WTC11 (cell line): ENCODE data around the gene PRKCQ. TPM values are rescaled to one million over a fixed set of nuclear protein-coding genes. Genes with fewer than 3 reads are reported as not detected.

Experiments
- ATAC-seq: fragments of 200-7000 bp; cut with Tn5 transposase; 2 replicates; pipeline ENCODE4 v1.10.0; 2021; ENCODE audit warnings: mild to moderate bottlenecking, moderate library complexity
- CTCF ChIA-PET: fragments of 300-600 bp; sonication (Branson Sonifier 250); formaldehyde crosslinking; loops from one replicate; lab custom pipeline; 2021; ENCODE audit warnings: antibody characterized with exemption; lab: Charles Lee
- POLR2A ChIA-PET: fragments of 350-600 bp; sonication (Branson Sonifier 250); formaldehyde crosslinking; loops from one replicate; lab custom pipeline; 2021; ENCODE audit warnings: antibody characterized with exemption; lab: Charles Lee
- DNase-seq: peaks from one replicate; pipeline ENCODE4 v3.0.0; 2021; ENCODE audit warnings: low spot score
- H3K27ac Mint-ChIP-seq: 2 replicates; pipeline ENCODE4 v1.8.0; 2021; ENCODE audit warnings: mixed read lengths
- H3K27me3 Mint-ChIP-seq: 2 replicates; pipeline ENCODE4 v1.8.0; 2021; ENCODE audit warnings: low read depth, mild to moderate bottlenecking, moderate library complexity, mixed read lengths
- H3K36me3 Mint-ChIP-seq: 2 replicates; pipeline ENCODE4 v1.8.0; 2021; ENCODE audit warnings: mixed read lengths
- H3K4me1 Mint-ChIP-seq: 2 replicates; pipeline ENCODE4 v1.8.0; 2022; ENCODE audit warnings: mixed read lengths
- H3K4me3 Mint-ChIP-seq: 2 replicates; pipeline ENCODE4 v1.8.0; 2021; ENCODE audit warnings: mild to moderate bottlenecking, moderate library complexity, mixed read lengths
- H3K9me3 Mint-ChIP-seq: 2 replicates; pipeline ENCODE4 v1.8.0; 2021; ENCODE audit warnings: mixed read lengths
- ATF1 ChIP-seq: sonication (generic); formaldehyde crosslinking; IDR thresholded peaks from 2 replicates; pipeline ENCODE4 v1.8.1; 2023; ENCODE audit warnings: mild to moderate bottlenecking, moderate library complexity, missing genetic modification reagents
- E2F1 ChIP-seq: sonication (generic); formaldehyde crosslinking; IDR thresholded peaks from 2 replicates; pipeline ENCODE4 v1.8.0; 2022; ENCODE audit warnings: mild to moderate bottlenecking, missing genetic modification reagents
- GRHL2 ChIP-seq: fragments of 250-450 bp; sonication (Bioruptor Pico); IDR thresholded peaks from 2 replicates; pipeline ENCODE4 v1.8.0; 2022; ENCODE audit warnings: mild to moderate bottlenecking, moderate library complexity; ENCODE audit not compliant: insufficient replicate concordance, severe bottlenecking
- IRF2 ChIP-seq: sonication (generic); formaldehyde crosslinking; IDR thresholded peaks from 2 replicates; pipeline ENCODE4 v1.8.0; 2022; ENCODE audit warnings: low read depth, missing genetic modification reagents, borderline replicate concordance
- JAZF1 ChIP-seq: fragments of 250-450 bp; sonication (Bioruptor Pico); IDR thresholded peaks from 2 replicates; pipeline ENCODE4 v1.9.0; 2021; ENCODE audit warnings: moderate library complexity, mild to moderate bottlenecking, inconsistent platforms
- JUN ChIP-seq: sonication (generic); formaldehyde crosslinking; IDR thresholded peaks from 2 replicates; pipeline ENCODE4 v1.8.0; 2023; ENCODE audit warnings: mild to moderate bottlenecking, missing genetic modification reagents
- MYBL2 ChIP-seq: sonication (generic); formaldehyde crosslinking; IDR thresholded peaks from 2 replicates; pipeline ENCODE4 v1.8.1; 2023; ENCODE audit warnings: mild to moderate bottlenecking, moderate library complexity, missing genetic modification reagents
- NR1H2 ChIP-seq: sonication (generic); formaldehyde crosslinking; IDR thresholded peaks from 2 replicates; pipeline ENCODE4 v1.9.0; 2021; ENCODE audit warnings: mild to moderate bottlenecking, moderate library complexity, missing genetic modification reagents
- PRRX2 ChIP-seq: fragments of 250-450 bp; sonication (Bioruptor Pico); IDR thresholded peaks from 2 replicates; pipeline ENCODE4 v1.8.0; 2021; ENCODE audit warnings: mild to moderate bottlenecking
- SMAD3 ChIP-seq: sonication (generic); formaldehyde crosslinking; IDR thresholded peaks from 2 replicates; pipeline ENCODE4 v1.8.0; 2022; ENCODE audit warnings: missing genetic modification reagents, mild to moderate bottlenecking, borderline replicate concordance
- SOX15 ChIP-seq: fragments of 250-450 bp; sonication (Bioruptor Pico); IDR thresholded peaks from 2 replicates; pipeline ENCODE4 v1.9.0; 2021; ENCODE audit warnings: mild to moderate bottlenecking
- TEAD4 ChIP-seq: sonication (generic); formaldehyde crosslinking; IDR thresholded peaks from 2 replicates; pipeline ENCODE4 v1.8.0; 2022; ENCODE audit warnings: mild to moderate bottlenecking, missing genetic modification reagents
- ZBTB21 ChIP-seq: sonication (generic); formaldehyde crosslinking; IDR thresholded peaks from 2 replicates; pipeline ENCODE4 v1.8.1; 2023; ENCODE audit warnings: mild to moderate bottlenecking, missing genetic modification reagents, borderline replicate concordance
- ZNF263 ChIP-seq: sonication (generic); formaldehyde crosslinking; IDR thresholded peaks from 2 replicates; pipeline ENCODE4 v1.8.1; 2022; ENCODE audit warnings: low read depth, mild to moderate bottlenecking, moderate library complexity, missing genetic modification reagents
- ZNF532 ChIP-seq: fragments of 250-450 bp; sonication (Bioruptor Pico); IDR thresholded peaks from 2 replicates; pipeline ENCODE4 v1.9.0; 2021; ENCODE audit warnings: mild to moderate bottlenecking, borderline replicate concordance
- total RNA-seq: library from RNA; stranded (reverse); gene quantifications from 3 replicates; pipeline ENCODE4 v1.2.3, GENCODE V29; 2021

PRKCQ gene
- total RNA-seq, 1 experiment from 2014 or later, result 8.7 TPM

GRCh38 chr10:6386346-6386745 is 193.7 kb downstream of the PRKCQ start:
- POLR2A ChIA-PET, result interaction anchor here (0.6 kb wide), 1 partner anchor 301 kb away, joined by 3 read pairs; no protein-coding TSS in a partner anchor
- H3K36me3 Mint-ChIP-seq, result peaks cover 47% of the 10 kb centered on the region
- TF ChIP-seq JAZF1 (CRISPR knock-in tag) (no peak), MYBL2 (no peak), ATF1 (no peak), PRRX2 (no peak), GRHL2 (no peak), ZNF532 (CRISPR knock-in tag) (no peak), SMAD3 (CRISPR knock-in tag) (no peak)
- no peak for ATAC-seq
- peaks cover 8% of the 10 kb centered on the region for H3K27me3 Mint-ChIP-seq
- CTCF ChIA-PET, result no interaction called here
- H3K4me3 Mint-ChIP-seq, result no peak overlapping the region
- peaks cover 59% of the 10 kb centered on the region for H3K9me3 Mint-ChIP-seq
- no peak overlapping the region for H3K27ac Mint-ChIP-seq
- DNase-seq, result no peak
- no peaks in the 10 kb centered on the region for H3K4me1 Mint-ChIP-seq

GRCh38 chr10:6385665-6386064 is 194.4 kb downstream of the PRKCQ start:
- DNase-seq (no peak), ATAC-seq (no peak)
- POLR2A ChIA-PET, result no interaction called here

GRCh38 chr10:6384847-6385246 is 195.2 kb downstream of the PRKCQ start:
- H3K9me3 Mint-ChIP-seq, result peaks cover 59% of the 10 kb centered on the region
- ChIA-PET CTCF (no interaction called here), POLR2A (no interaction called here)
- ATAC-seq (no peak), DNase-seq (no peak)
- peaks cover 14% of the 10 kb centered on the region for H3K27me3 Mint-ChIP-seq
- no peak overlapping the region for H3K4me3 Mint-ChIP-seq
- TF ChIP-seq SOX15 (CRISPR knock-in tag) (no peak), JUN (CRISPR knock-in tag) (no peak), JAZF1 (CRISPR knock-in tag) (no peak), IRF2 (CRISPR knock-in tag) (no peak)
- H3K36me3 Mint-ChIP-seq, result peaks cover 47% of the 10 kb centered on the region
- no peak overlapping the region for H3K27ac Mint-ChIP-seq
- no peaks in the 10 kb centered on the region for H3K4me1 Mint-ChIP-seq

More at GRCh38 chr10:6385665-6386064, 194.4 kb downstream of the PRKCQ start:
- Mint-ChIP-seq H3K9me3 (peaks cover 59% of the 10 kb centered on the region), H3K27me3 (peaks cover 14% of the 10 kb centered on the region), H3K4me1 (no peaks in the 10 kb centered on the region), H3K36me3 (peaks cover 47% of the 10 kb centered on the region), H3K27ac (no peak overlapping the region), H3K4me3 (no peak overlapping the region)
- CTCF ChIA-PET, result no interaction called here
- no peak for TF ChIP-seq ZNF263 (CRISPR knock-in tag)
- no peak for TF ChIP-seq NR1H2 (CRISPR knock-in tag)

- Mint-ChIP-seq H3K4me1 (no peaks in the 10 kb centered on the region), H3K27me3 (peaks cover 20% of the 10 kb centered on the region), H3K36me3 (peaks cover 48% of the 10 kb centered on the region), H3K9me3 (peaks cover 59% of the 10 kb centered on the region)
- POLR2A ChIA-PET, result no interaction called here
- TF ChIP-seq E2F1 (CRISPR knock-in tag), result no peak
- no peak for TF ChIP-seq ZBTB21 (CRISPR knock-in tag)
- no peak for TF ChIP-seq TEAD4 (CRISPR knock-in tag)
- TF ChIP-seq, all 79 proteins: peak for 0
- H3K4me3 Mint-ChIP-seq, result no peak overlapping the region
- ATAC-seq, result no peak
- H3K27ac Mint-ChIP-seq, result no peak overlapping the region
- no peak for DNase-seq
- CTCF ChIA-PET, result interaction anchor here (0.7 to 1.5 kb wide), 2 partner anchors 181 to 441 kb away, joined by 3 read pairs; partner anchors contain the start of gene PFKFB3
Measured at GRCh38 chr10:6384031-6384430, 196.0 kb downstream of the PRKCQ start.
